GM12878 (cell line): ENCODE data around the gene MEIOSIN. TPM values are rescaled to one million over a fixed set of nuclear protein-coding genes. Genes with fewer than 3 reads are reported as not detected.
A peak's percentile ranks its signal among the peaks of the same experiment; 100 is the strongest.
"Not testable (repeated sequence)": the region's sequence is repeated elsewhere in the genome, so short reads cannot be mapped to it uniquely, and the experiment has no call there.

Experiments used
- ATAC-seq: fragments of 200-7000 bp; cut with Tn5 transposase; 3 replicates; pipeline ENCODE4 v1.9.1; 2020; ENCODE audit warnings: mild to moderate bottlenecking, moderate library complexity
- Bru-seq: library from RNA; stranded (reverse); fragments of 400-500 nt; gene quantifications from one replicate; lab custom pipeline; 2021; lab: Mats Ljungman, UMichigan
- BruChase-seq, 2 experiments: library from RNA; stranded (reverse); fragments of 400-500 nt; gene quantifications; one replicate each; lab custom pipeline; 2021; lab: Mats Ljungman, UMichigan
- BruUV-seq: library from RNA; stranded (reverse); fragments of 400-500 nt; replicated peaks from 2 replicates; lab custom pipeline; 2021; lab: Mats Ljungman, UMichigan
- CTCF ChIA-PET: fragments of 300-600 bp; sonication (Branson Sonifier 250); formaldehyde crosslinking; extraction: SDS; loops from one replicate; lab custom pipeline; 2021; ENCODE audit warnings: inconsistent platforms; lab: Yijun Ruan, JAX
- POLR2A ChIA-PET: fragments of 350-600 bp; formaldehyde crosslinking; extraction: SDS; loops from one replicate; lab custom pipeline; 2021; ENCODE audit warnings: inconsistent platforms; lab: Charles Lee
- RAD21 ChIA-PET: fragments of 300-600 bp; sonication (Branson Sonifier 250); formaldehyde crosslinking; loops from one replicate; lab custom pipeline; 2023; ENCODE audit warnings: antibody characterized with exemption; ENCODE audit not compliant: unreplicated experiment; lab: Charles Lee
- SMC1A ChIA-PET: fragments of 300-600 bp; sonication (Branson Sonifier 250); formaldehyde crosslinking; loops from one replicate; lab custom pipeline; 2023; ENCODE audit not compliant: unreplicated experiment, uncharacterized antibody; lab: Charles Lee
- DNase-seq: peaks from one replicate; pipeline ENCODE4 v3.0.0-alpha.2; 2011; ENCODE audit warnings: low read depth, low spot score
- FAIRE-seq: peaks from 3 replicates; lab custom pipeline; 2011; peaks lifted over from hg19 to GRCh38; lab: Jason Lieb, UNC
- H2AFZ ChIP-seq: 2 replicates; pipeline ENCODE4 v1.6.0; 2011; ENCODE audit warnings: low read depth, low read length, control low read depth; ENCODE audit not compliant: control insufficient read depth
- H3K27ac ChIP-seq: 2 replicates; pipeline ENCODE4 v1.5.1; 2011; ENCODE audit warnings: control low read depth; ENCODE audit not compliant: control insufficient read depth, insufficient read depth
- H3K27me3 ChIP-seq, 2 experiments: replicated peaks in 1 of 2; 2 replicates each; pipeline versions ENCODE4 v1.6.0 to v1.6.1; 2011; ENCODE audit warnings: low read length in 1 of 2; ENCODE audit not compliant: control insufficient read depth in 2 of 2, insufficient read depth in 2 of 2
- H3K36me3 ChIP-seq, 2 experiments: 2 replicates each; pipeline ENCODE4 v1.5.1; 2011; ENCODE audit warnings: low read length in 1 of 2; ENCODE audit not compliant: control insufficient read depth in 2 of 2, insufficient read depth in 2 of 2
- H3K4me1 ChIP-seq: 2 replicates; pipeline ENCODE4 v1.6.1; 2011; ENCODE audit warnings: mild to moderate bottlenecking, low read length, moderate library complexity, mixed read lengths; ENCODE audit not compliant: control insufficient read depth, insufficient read depth
- H3K4me2 ChIP-seq: 2 replicates; pipeline ENCODE4 v1.6.0; 2011; ENCODE audit warnings: control low read depth; ENCODE audit not compliant: control insufficient read depth, insufficient read depth
- H3K4me3 ChIP-seq: fragments of 200-600 bp; sonication (generic); 2 replicates; pipeline ENCODE4 v1.5.1; 2016
- H3K79me2 ChIP-seq: 2 replicates; pipeline ENCODE4 v1.6.0; 2011; ENCODE audit warnings: low read length; ENCODE audit not compliant: control insufficient read depth, insufficient read depth
- H3K9ac ChIP-seq: 2 replicates; pipeline ENCODE4 v1.8.0; 2011; ENCODE audit warnings: low read length, control low read depth, mixed read lengths; ENCODE audit not compliant: control insufficient read depth, insufficient read depth
- H3K9me3 ChIP-seq: replicated peaks from 3 replicates; pipeline ENCODE4 v1.5.1; 2011; ENCODE audit warnings: mild to moderate bottlenecking, low read length; ENCODE audit not compliant: control insufficient read depth, insufficient read depth
- H4K20me1 ChIP-seq: 2 replicates; pipeline ENCODE4 v1.6.0; 2011; ENCODE audit not compliant: control insufficient read depth, insufficient read depth
- EGR1 ChIP-seq, 2 experiments: IDR thresholded peaks; 1 replicate in 1 of 2; 2 replicates in 1 of 2; pipeline ENCODE4 v1.6.1; 2011 to 2012; ENCODE audit warnings: low read depth in 2 of 2, low read length in 2 of 2, borderline replicate concordance in 1 of 2, mild to moderate bottlenecking in 1 of 2, moderate library complexity in 1 of 2
- IKZF2 ChIP-seq, 2 experiments: fragments of 450-650 bp; IDR thresholded peaks; 2 replicates each; pipeline ENCODE4 v1.6.1; 2017; ENCODE audit warnings: mild to moderate bottlenecking in 2 of 2, moderate library complexity in 2 of 2
- WGBS: methylation state at CpG from one replicate; pipeline ENCODE4 v1.1.6; 2016; ENCODE audit warnings: low lambda C conversion rate; ENCODE audit not compliant: insufficient replicate concordance, insufficient coverage; ENCODE audit errors: missing lambda C conversion rate; 5-methylcytosine and 5-hydroxymethylcytosine counted together
- in situ Hi-C: fragments of 300-500 bp; cut with MboI; formaldehyde crosslinking; loops from 9 replicates; pipeline ENCODE4 v1.14.3; 2018; ENCODE audit warnings: mixed read lengths
- intact Hi-C: fragments of 100-400 bp; cut with micrococcal nuclease; formaldehyde crosslinking; loops from one replicate; pipeline ENCODE4 v1.14.2; 2022; ENCODE audit not compliant: unreplicated experiment
- long read RNA-seq, 2 experiments: library from polyadenylated mRNA; unstranded; transcript quantifications; one replicate each; pipeline ENCODE4 v2.0.0, GENCODE V29; 2019 to 2020
- polyA minus RNA-seq, 3 experiments: library from RNA; depleted of rRNA, polyadenylated mRNA; stranded (reverse); fragments of >200 nt; gene quantifications; 2 replicates each; pipeline ENCODE4 v1.2.3, GENCODE V29; 2011
- polyA plus RNA-seq, 11 experiments: library from polyadenylated mRNA; depleted of rRNA in 4 of 11; unstranded in 6 of 11; stranded (reverse) in 5 of 11; fragments of >200 nt; fragmentation: Nextera tagmentation in 4 of 11; fragmentation: Illumina TruSeq in 1 of 11; extraction: Ambion mirVana in 4 of 11; extraction: Trizol in 1 of 11; gene quantifications; 1 replicate in 1 of 11; 2 replicates in 10 of 11; pipeline versions ENCODE4 v1.2.1 to v1.2.3, GENCODE V29; 2011 to 2016; ENCODE audit warnings: inconsistent platforms in 2 of 11, missing spikeins in 2 of 11, low read depth in 1 of 11
- total RNA-seq, 4 experiments: library from RNA; depleted of rRNA in 3 of 4; stranded (reverse); fragments of >200 nt in 3 of 4; fragmentation: Illumina TruSeq in 1 of 4; extraction: Trizol in 1 of 4; gene quantifications; 2 replicates each; pipeline versions ENCODE4 v1.2.1 to v1.2.3, GENCODE V29; 2013 to 2021
- TF ChIP-seq, protein P1 (sequence below): IDR thresholded peaks from 2 replicates; pipeline ENCODE4 v1.6.1; 2011; ENCODE audit warnings: borderline replicate concordance, low read depth, mild to moderate bottlenecking, moderate library complexity, low read length; ENCODE audit not compliant: insufficient read depth, poor library complexity, severe bottlenecking

MEIOSIN gene
- total RNA-seq (2013; cell fraction: nucleolus; rRNA removed): not detected in 2 replicates
- total RNA-seq (2014; rRNA removed) (0.11 and 0.17 TPM in 2 replicates), total RNA-seq (2014; rRNA removed; fragmentation: Illumina TruSeq; extraction: Trizol) (not detected in 2 replicates), total RNA-seq (2021) (not detected in 2 replicates), polyA plus RNA-seq (2011; rRNA removed) (0.04 and 0.11 TPM in 2 replicates), polyA plus RNA-seq (2014; fragmentation: Illumina TruSeq; extraction: Trizol) (0.06 TPM in 1 of 2 replicates, not detected in the other), polyA plus RNA-seq (2014; fragmentation: Nextera tagmentation; extraction: Ambion mirVana) (not detected), polyA plus RNA-seq (2014; rRNA removed) (0.04 and 0.05 TPM in 2 replicates), polyA plus RNA-seq (2016; fragmentation: Nextera tagmentation; extraction: Ambion mirVana) (under 1 TPM; 0.19 to 0.66 TPM), polyA minus RNA-seq (2011; rRNA and poly(A)+ RNA removed) (0.10 and 0.15 TPM in 2 replicates), Bru-seq, nascent RNA (percentile 3 among the genes with signal in this experiment), BruChase-seq, experiment 1, labeled RNA remaining after a 6-hour chase (percentile 10 among the genes with signal in this experiment), BruChase-seq, experiment 2, labeled RNA remaining after a 2-hour chase (percentile 6 among the genes with signal in this experiment)
- polyA plus RNA-seq (2011; ENCODE audit: low read depth): not detected
- 0.15 and 0.17 TPM in 2 replicates for polyA plus RNA-seq (2011; cell fraction: cytosol; rRNA removed)
- 0.15 and 0.16 TPM in 2 replicates for polyA plus RNA-seq (2011; cell fraction: nucleus; rRNA removed)
- polyA plus RNA-seq (2012): 0.07 and 0.08 TPM in 2 replicates
- polyA minus RNA-seq (2011; cell fraction: cytosol; rRNA and poly(A)+ RNA removed): not detected in 2 replicates
- not detected in 2 replicates for polyA minus RNA-seq (2011; cell fraction: nucleus; rRNA and poly(A)+ RNA removed)
- long read RNA-seq, experiment 1: 0 reads
- long read RNA-seq, experiment 2: 0 reads

DNA sequence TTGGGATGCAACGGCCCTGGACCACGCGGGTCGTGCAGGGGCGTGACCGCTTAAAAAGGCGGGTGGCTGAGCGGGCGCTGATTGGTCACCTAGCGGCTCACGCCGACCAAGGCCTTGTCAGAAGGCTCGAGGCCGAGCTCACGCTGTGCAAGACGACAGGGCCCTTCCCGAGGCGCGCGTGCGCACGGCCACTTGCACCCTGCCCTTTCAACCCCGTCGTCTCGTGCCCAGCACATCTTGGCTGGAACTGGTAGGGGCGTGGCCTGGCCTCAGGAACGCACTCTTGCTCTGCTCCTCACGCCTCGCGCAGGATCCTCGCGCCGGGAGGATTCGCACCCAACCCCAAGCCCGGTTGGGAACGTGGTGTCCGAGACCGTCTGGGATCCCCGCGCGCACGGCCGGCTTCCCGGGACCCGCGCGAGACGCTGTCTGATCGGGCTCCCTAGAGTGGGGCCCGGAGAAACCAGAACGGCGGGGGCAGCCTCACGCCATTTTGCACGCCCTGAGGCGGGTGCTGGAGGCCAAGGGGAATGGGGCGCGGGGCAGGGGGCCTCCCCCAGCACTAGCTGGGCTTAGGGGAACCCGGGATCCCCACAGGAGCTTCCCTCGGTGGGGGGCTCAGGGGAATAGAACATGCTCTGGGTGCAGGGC is at the start of gene MEIOSIN:
TSS of gene MEIOSIN (plus strand) at position 280 of the 651 bp plus-strand sequence. CDS start 1,938 bp downstream, outside the sequence.
- FAIRE-seq: no peak
- no peak for ATAC-seq
- WGBS: 94% methylated on average over 46 of the region's 59 CpGs
- TF ChIP-seq, protein P1, sequence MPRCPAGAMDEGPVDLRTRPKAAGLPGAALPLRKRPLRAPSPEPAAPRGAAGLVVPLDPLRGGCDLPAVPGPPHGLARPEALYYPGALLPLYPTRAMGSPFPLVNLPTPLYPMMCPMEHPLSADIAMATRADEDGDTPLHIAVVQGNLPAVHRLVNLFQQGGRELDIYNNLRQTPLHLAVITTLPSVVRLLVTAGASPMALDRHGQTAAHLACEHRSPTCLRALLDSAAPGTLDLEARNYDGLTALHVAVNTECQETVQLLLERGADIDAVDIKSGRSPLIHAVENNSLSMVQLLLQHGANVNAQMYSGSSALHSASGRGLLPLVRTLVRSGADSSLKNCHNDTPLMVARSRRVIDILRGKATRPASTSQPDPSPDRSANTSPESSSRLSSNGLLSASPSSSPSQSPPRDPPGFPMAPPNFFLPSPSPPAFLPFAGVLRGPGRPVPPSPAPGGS: peak; percentile 33
- TF ChIP-seq EGR1 (IDR thresholded peaks at IDR 0.05; ENCODE audit: borderline replicate concordance in 1 of 2, low read depth in 2 of 2, low read length in 2 of 2) (no peak), IKZF2 (IDR thresholded peaks at IDR 0.05) (no peak)
- ChIA-PET CTCF (interaction anchor here (1.1 to 1.6 kb wide), 5 partner anchors 36 to 84 kb away, joined by 3 to 5 read pairs (median 4); partner anchors contain the start of genes QPCTL and SIX5), RAD21 (interaction anchor here (0.9 to 1.4 kb wide), 2 partner anchors 18 to 36 kb away, joined by 3 read pairs; partner anchors contain the start of gene SIX5), SMC1A (interaction anchor here (1.7 kb wide), 1 partner anchor 16 kb away, joined by 8 read pairs; no protein-coding TSS in a partner anchor), POLR2A (no interaction called here)
- Histone ChIP-seq H4K20me1 (no peaks in the 10 kb centered on the region), H3K4me1 (peaks cover 4% of the 10 kb centered on the region; the same call in 1 of the 2 replicates), H3K36me3 (no peaks in the 10 kb centered on the region), H3K27me3 (no peaks in the 10 kb centered on the region), H3K79me2 (peaks cover 27% of the 10 kb centered on the region), H3K27ac (no peak within 1 kb of the TSS), H2AFZ (no peak within 1 kb of the TSS), H3K4me3 (no peak within 1 kb of the TSS), H3K4me2 (no peak within 1 kb of the TSS), H3K9ac (no peak within 1 kb of the TSS), H3K9me3 (no peaks in the 10 kb centered on the region)
- no peak for DNase-seq
- in situ Hi-C loops (no loop called here), intact Hi-C loops (loop anchor here (5.0 kb wide), 1 partner anchor 34 kb away; the partner anchor contains the start of gene SIX5)
- no TSS peak for BruUV-seq

DNA sequence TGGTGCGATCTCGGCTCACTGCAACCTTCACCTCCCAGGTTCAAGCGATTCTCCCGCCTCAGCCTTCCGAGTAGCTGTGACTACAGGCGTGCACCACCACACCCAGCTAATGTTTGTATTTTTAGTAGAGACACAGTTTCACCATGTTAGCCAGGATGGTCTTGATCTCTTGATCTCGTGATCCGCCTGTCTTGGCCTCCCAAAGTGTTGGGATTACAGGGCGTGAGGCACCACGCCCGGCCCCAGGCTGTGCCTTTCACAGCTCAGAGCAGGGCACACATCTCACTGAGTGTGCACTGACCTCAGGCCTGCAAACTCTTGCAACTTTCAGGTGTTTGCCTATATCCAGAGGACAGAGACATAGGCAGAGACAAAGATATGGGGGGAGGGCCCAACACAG is 48.2 kb upstream of the MEIOSIN start:
- CTCF ChIA-PET, H3K79me2 ChIP-seq, H4K20me1 ChIP-seq, ATAC-seq, H3K9me3 ChIP-seq, H3K27me3 ChIP-seq, H3K9ac ChIP-seq, H3K4me2 ChIP-seq, in situ Hi-C loops, RAD21 ChIA-PET, H3K4me3 ChIP-seq, H3K4me1 ChIP-seq, H2AFZ ChIP-seq, FAIRE-seq, intact Hi-C loops, BruUV-seq, H3K27ac ChIP-seq, DNase-seq: not testable (repeated sequence)
- peaks cover 10 to 19% of the 10 kb centered on the region in 2 experiments for H3K36me3 ChIP-seq
- 90% methylated on average over 9 of the region's 11 CpGs for WGBS
- ChIA-PET POLR2A (interaction anchor here (0.5 to 1.7 kb wide), 3 partner anchors 14 to 318 kb away, joined by 3 to 7 read pairs (median 4); no protein-coding TSS in a partner anchor), SMC1A (interaction anchor here (0.9 to 1.9 kb wide), 2 partner anchors 14 to 114 kb away, joined by 3 to 6 read pairs; no protein-coding TSS in a partner anchor)
